HG03045 (cell line): ENCODE results near the gene KIZ.
A peak's percentile ranks its signal among the peaks of the same experiment; 100 is the strongest.

Experiments
- ATAC-seq: cut with Tn5 transposase; IDR thresholded peaks from one replicate; pipeline ENCODE4 v1.9.1; 2021; ENCODE audit warnings: mild to moderate bottlenecking, moderate library complexity; ENCODE audit not compliant: unreplicated experiment

The KIZ gene

DNA sequence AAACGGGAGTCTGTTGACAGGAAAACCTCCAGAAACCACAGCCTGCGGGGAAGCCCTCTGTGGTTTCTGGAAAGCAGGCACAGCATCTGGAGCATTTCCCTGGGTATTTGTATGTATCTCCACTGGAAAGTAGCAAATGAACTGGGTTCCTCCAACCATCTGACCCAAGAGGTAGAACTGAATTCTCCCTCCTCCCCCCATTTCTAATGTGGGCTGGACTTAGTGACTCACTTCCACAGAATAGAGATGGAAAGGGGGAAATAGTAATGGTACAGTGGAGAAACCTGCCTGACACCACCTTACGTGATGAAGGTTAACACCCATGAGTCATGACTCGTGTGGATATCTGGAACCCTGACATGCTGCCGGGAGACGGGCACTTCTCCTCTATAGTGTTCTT lies 125.4 kb downstream of the KIZ start:
- ATAC-seq, result no peak

DNA sequence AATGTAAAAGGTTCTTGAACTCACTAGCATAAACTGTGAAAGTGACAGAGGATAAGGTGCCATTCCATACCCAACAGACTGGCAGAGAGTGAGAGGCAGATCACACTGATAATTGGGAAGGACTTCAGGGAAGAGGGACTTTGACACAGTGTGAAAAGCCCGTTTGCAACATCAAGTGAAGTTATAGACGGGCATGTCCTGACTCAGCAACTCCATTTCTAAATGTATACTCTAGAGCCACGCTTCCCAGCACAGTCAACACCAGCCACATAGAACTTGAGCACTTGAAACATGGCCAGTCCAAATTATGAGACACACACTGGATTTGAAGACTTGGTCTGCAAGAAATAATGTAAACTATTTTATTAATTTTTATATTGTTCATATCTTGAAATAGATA lies 131.3 kb downstream of the KIZ start:
- ATAC-seq, result no peak

DNA sequence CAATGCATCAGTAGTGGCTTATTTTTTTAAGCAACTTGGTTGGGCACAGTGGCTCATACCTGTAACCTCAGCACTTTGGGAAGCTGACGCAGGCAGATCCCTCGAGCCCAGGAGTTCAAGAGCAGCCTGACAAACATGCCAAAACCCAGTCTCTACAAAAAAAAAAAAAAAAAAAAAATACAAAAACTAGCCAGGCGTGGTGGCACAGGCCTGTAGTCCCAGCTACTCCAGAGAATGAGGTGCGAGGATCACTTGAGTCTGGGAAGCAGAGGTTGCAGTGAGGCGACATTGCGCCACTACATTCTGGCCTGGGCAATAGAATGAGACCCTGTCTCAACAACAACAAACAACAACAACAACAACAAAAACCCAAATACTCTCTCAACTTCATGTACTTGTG lies 132.5 kb downstream of the KIZ start:
- no peak for ATAC-seq

DNA sequence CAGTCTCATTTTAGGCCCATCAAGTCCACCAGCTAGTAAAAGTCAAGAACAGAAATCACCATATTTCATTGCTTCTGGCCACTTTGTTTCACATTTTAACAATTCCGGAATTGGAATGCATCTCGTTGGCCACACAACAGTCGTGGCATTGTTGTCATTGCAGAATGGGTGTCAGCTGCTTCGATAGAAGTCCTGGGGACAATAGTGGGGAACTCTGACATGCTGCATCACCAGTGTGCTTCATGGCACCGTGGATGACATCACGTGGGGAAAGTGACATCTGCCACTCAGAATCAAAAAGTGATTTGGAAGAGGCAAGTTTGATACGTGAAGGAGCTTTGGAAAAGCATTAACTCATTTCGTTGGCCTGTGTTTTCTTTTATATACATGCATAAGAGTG lies 133.5 kb downstream of the KIZ start:
- ATAC-seq, result no peak

DNA sequence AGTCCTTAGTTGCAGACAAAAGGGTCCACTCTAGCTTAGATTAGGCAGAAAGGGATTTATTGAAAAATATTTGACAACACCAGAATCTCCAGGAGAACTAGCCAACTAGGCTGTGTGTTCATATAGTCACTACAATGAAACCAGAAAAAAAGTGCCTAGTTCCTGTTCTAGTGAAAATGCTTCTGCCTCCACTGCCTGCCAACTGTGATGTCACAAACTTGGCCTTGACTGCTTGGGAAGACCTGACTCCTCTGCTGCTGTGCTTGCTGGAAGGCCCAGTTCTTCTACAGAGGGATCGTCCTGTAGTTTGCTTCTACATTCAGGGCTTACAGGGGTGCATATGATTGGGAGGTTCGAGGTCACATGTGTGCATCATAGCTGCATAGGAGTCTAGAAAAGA lies 136.9 kb downstream of the KIZ start:
- ATAC-seq, result no peak

DNA sequence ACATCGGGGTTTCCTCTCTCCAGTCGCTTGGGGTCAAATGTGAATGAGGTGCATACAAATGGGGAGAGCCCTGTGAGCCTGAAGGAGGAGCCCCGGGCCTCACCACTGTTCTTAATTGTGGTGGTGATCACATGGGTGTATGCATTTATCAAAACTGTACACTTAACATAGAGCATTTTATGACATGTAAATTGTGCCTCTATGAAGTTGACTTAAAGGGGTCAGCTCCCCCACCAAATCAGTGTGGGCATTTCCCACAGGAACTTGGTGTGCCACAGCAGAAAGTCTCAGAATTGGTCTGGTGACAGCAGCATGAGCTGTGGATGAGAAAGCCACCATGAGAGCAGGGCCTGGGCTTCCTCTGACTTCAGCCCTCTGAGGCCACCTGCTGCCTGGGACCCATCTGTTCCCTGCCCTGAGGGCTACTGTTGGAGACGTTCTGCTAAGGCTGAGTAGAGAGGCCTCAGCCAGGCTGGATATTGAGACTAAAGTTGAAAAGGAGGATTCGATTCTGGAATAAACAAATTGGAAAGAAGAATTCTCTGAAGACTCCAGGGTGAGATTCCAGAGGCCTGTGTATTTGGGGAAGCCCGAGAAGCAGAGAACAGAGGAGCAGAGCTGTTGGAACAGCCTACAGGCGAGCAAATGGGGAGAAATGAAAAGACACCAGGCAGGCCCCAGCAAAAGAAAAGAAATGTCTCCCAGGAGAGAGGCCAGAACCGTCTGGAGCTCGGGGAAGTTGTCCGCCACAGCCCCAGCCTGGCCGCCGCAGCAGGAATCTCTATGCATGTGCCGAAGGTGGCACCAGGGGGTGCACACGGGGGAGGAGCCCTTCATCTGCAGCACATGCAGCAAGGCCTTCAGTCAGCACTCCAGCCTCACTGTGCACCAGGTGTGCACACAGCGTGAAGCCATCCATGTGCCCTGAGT lies 139.6 kb downstream of the KIZ start:
- no peak for ATAC-seq

DNA sequence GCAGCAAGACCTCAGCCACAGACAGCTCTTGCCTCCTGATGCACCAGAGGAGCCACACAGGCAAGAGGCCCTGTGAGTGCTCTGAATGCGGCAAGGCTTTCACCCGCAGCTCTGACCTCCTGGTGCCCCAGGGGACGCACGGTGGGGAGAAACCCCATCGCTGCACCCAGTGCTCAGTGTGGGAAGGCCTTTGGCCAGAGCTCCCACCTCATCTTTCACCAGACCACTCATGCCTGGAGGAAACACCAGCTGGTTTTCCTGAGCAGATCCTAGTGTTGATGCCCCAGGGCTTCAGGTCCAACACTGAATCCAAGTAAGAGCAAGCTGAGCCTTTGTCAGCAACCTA lies 140.3 kb downstream of the KIZ start:
- no peak for ATAC-seq

DNA sequence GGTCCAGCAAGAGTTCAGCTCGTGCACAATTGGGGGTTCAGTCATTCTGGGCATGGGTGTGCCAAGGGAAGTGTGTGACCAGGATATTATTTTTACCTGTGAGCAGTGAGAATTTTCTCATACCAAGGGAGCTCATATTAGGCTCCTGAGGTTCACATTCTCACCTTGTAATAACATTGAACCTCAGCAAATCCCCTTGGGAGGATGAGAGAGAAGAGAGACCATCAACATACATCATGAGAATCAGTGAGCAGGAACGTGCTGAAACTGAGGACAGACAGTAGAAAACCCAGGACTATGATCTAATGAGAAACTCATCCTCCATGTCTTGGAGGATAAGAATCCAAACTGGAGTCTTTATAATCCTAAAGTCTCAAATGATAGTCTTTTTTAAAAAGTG lies 143.9 kb downstream of the KIZ start:
- no peak for ATAC-seq

DNA sequence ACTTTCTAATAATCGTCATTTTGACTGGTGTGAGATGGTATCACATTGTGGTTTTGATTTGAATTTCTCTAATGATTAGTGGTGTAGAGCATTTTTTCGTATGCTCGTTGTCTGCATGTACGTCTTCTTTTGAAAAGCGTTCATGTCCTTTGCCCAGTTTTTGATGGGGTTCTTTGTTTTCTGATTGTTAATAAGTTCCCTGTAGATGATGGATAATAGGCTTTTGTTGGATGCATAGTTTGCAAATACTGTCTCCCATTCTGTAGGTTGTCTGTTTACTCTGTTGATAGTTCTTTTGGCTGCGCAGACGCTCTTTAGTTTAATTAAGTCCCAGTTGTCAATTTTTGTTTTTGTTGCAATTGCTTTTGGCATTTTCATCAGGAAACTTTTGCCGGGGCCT lies 144.9 kb downstream of the KIZ start:
- ATAC-seq, result no peak

DNA sequence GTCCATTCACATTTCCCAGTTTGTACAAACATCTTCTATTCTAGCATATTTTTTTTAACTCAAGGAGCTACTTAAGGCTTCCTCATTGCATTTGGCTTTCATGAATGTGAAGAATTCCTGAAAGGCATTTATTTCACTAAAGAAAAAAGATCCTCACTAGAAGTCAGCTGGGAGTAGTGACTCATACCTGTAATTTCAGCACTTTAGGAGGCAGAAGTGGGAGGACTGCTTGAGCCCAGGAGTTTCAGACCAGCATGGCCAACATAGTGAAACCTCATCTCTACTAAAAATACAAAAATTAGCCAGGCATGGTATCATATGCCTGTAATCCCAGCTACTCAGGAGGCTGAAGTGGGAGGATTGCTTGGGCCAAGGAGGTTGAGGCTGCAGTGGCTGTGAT lies 146.4 kb downstream of the KIZ start:
- peak; percentile 57 for ATAC-seq

DNA sequence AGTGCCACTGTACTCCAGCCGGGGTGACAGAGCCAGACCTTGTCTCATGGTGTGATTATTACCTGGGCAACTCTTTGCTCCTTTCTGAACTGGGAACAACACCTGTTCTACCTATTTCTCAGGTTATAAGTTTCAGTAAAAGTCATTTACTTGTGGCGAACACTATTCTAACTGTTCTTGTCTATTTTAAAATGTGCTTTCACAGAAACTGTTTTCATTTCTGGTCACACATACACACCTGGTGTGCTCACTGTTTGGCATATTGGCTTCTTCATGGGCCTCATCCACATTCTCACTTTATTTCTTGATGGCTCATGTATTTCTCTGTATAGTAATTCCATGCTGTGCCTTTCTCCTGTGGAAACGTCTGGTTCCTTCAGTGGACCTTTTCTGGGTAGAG lies 146.8 kb downstream of the KIZ start:
- ATAC-seq, result peak; percentile 71

DNA sequence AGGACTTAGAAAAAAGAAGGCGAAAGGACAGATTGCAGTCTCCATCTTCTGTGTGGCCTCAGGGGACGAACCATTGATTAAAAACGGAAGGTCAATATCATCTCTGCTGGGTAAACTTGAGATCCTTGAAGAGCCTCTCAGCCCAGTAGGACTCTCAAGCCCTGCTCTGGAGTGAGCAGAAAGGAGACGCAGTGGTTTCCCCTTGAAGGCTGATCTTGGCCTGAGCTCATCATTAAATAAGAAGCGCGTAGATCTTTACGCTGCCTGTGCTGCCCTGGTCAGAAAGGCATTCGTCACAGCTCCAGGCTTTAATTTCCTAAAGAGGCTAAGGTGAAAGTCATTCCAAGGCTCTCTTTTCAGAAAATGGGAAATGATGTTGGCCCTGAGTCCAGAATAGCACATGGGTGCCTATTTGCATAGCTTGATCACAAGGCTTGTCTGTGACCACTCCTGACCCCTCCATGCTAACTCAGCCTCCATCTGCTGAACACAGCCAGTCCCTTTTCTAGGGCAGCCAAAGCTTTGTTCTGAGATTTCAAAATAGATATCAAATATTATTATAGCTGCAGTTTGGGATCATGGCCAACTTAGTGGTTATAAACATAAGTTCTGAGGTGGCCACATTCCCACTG lies 148.0 kb downstream of the KIZ start:
- no peak for ATAC-seq

DNA sequence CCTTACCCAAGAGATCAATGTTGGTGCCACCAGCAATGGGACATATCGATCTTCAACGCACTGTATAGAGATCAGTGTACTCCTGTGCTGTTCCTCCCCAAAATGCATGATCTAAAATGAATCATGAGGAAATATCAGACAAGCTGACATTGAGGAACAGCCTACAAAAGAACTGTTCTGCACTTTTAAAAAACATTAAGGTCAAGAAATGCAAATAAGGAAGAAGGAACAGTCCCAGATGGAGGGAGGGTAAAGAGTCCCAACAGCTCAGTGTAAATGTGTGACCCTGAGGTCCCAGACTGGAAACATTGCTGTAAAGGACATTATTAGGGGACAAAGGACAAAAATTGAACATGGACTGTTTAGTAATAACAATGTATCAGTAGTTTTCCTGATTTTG lies 152.9 kb downstream of the KIZ start:
- no peak for ATAC-seq

DNA sequence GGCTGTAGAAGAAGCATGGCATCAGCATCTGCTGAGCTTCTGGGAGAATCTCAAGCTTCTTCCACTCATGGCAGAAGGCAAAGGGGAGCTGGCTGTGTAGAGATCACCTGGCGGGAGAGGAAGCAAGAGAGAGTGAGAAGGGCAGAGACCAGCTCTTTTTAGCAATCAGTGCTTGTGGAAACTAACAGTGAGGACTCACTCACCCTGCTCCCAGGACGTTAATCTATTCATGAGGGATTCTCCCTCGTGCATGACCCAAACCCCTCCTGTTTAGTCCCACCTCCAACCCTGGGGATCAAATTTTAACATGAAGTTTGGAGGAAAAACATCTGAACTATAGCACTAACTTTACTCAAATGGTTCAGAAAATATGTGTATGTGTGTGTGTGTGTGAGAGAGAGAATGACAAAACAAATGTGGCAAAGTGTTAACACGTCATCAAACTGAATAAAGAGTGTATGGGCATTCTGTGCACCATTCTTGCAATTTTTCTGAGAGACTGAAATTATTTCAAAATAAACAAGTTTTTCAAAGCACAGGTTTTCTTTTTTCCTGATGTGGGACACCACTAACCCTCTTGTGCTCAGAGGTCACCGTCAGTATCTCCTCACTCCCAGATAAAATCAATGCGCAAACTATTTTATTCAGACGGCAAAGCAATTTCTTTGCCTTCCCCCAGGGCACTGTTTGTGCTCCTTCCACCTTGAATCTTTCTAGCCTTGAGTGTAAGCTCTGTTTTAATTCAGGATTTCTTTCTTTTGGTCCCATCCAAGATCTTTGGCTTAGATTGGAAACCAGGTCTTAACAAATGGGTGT lies 154.0 kb downstream of the KIZ start:
- no peak for ATAC-seq

DNA sequence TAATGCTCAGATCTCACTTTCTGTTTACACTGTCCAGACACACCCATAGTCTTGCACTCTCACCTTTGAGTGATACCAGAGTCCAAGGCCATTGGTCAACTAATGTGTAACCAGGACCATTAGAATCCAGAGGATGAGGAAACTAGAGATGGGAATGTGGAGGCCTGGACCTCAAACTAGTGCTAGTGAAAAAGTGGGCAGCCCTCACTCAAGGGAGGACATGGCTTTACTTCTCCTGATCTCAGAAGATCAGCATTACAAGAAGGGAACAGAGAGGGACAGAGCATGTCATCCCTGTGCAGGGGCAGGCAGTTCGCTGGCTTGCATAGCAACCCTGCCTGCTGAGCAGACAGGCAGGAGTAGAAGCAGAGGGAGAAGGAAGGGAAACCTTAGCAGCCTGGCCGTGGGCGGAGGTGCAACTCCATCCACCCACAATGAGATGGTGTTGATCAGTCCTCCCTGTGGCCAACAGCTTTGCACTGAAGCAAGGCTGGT lies 154.7 kb downstream of the KIZ start:
- ATAC-seq, result no peak

DNA sequence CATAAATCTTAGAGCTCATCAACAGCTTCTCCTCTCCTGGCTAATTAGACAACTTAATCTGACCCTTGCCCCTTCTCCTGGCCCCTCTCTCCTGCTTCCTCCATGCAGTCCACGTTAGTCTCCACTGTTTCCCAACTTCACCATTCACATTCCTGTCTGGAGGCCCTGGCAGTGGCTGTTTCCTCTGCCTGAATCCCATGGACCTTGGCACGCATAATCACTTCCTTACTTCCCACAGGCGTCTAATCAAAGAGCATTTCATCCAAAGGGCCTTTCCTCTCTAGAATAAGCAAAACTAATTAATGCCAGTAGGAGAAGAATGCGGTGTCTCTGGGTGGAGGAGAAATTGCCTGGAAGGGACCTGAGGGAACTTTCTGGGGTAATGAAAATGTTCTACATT lies 160.9 kb downstream of the KIZ start:
- no peak for ATAC-seq

DNA sequence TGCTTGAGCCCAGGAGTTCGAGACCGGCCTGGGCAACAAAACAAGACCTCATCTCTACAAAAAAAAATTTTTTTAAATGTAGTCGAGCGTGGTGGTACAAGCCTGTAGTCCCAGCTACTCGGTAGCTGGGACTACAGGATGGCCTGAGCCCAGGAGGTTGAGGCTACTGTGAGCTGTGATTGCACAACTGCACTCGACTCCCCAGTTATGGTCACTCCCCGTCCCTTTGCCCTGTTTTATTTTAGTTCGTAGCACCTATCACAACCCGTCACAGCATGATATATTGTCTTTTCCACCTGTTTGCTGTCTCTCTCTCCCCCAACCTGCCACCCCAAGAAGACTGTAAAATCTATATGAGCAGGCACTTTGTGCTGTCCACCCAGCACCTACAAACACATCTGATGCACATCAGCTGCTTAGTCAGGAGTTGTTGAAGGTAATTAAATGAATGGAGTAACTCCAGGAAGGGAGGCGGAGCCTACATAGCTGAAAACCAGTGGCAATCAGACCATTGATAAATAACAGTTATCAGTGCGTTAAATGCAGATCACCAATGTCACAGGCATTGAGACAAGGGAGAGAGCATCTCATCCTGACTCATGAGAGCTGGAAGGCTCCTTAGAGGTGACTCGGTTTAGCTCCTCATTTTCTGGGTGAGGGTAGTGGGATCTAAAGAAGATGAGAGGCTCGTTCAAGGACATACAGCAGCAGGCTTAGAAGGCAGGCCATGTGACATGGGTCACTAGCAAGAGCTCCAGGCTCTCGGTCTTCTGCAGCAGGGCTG lies 162.9 kb downstream of the KIZ start:
- no peak for ATAC-seq

DNA sequence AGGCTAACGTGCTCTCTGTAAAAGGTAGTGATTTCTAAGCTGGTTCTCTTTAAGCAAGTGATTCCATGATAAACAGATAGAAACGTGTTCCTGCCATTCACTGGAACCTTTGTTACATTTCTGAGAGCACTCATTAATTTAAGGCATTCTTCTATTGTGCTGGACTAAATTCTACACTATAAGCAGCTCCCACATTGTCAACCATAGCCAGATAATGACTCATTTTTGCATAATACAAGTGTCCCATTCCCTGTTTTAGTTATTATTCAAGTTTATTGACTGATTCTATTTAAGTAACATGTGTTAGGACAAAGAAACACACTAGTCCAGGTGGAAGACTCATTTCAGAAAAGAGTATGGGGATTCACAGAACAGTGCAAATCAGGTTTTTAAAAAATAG lies 163.8 kb downstream of the KIZ start:
- no peak for ATAC-seq

DNA sequence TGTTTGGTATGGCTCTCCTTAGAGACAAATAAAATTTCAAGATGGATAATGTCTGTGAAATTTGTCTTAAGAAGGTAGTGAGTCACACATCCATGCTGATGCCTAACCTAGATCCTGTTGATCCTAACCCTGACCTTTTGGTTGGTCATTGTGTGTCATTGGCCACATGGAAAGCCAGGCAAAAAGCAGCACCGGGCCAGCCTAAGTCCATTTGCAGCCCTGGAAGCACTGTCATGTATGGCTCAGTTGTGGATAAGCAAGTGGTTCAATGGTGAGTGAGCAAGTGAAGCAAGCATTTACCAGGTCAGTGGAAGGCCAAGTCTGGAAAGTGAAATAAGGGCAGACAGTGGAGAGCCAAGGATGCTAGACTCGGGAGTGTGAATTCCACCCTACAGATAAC lies 165.1 kb downstream of the KIZ start:
- no peak for ATAC-seq

DNA sequence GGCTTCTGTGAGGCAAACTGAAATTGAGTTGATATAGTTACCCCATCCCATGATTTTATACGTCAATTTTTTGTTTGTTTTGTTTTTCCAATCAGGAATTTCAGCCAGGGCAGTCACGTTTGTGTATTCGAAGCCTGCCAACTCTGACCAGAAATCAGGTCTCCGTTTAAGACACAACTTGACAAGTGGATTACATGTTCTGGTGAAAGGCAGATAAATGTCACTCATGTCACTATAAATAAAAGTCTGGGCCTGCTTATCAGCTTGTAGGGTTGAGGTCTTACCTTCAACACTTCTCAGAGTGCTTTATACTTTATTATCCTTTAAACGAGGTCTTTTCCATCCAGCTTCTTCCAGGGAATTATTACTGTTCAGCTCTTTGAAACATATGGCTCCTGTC lies 168.9 kb downstream of the KIZ start:
- ATAC-seq, result no peak
